GM12878 (cell line): Measurements from ENCODE around the gene MARK4. TPM values are rescaled to one million over a fixed set of nuclear protein-coding genes. Genes with fewer than 3 reads are reported as not detected.

Experiments used
- ATAC-seq: fragments of 200-7000 bp; cut with Tn5 transposase; 3 replicates; pipeline ENCODE4 v1.9.1; 2020; ENCODE audit warnings: mild to moderate bottlenecking, moderate library complexity
- BruUV-seq: library from RNA; stranded (reverse); fragments of 400-500 nt; replicated peaks from 2 replicates; lab custom pipeline; 2021; lab: Mats Ljungman, UMichigan
- CTCF ChIA-PET: fragments of 300-600 bp; sonication (Branson Sonifier 250); formaldehyde crosslinking; extraction: SDS; loops from one replicate; lab custom pipeline; 2021; ENCODE audit warnings: inconsistent platforms; lab: Yijun Ruan, JAX
- POLR2A ChIA-PET: fragments of 350-600 bp; formaldehyde crosslinking; extraction: SDS; loops from one replicate; lab custom pipeline; 2021; ENCODE audit warnings: inconsistent platforms; lab: Charles Lee
- RAD21 ChIA-PET: fragments of 300-600 bp; sonication (Branson Sonifier 250); formaldehyde crosslinking; loops from one replicate; lab custom pipeline; 2023; ENCODE audit warnings: antibody characterized with exemption; ENCODE audit not compliant: unreplicated experiment; lab: Charles Lee
- SMC1A ChIA-PET: fragments of 300-600 bp; sonication (Branson Sonifier 250); formaldehyde crosslinking; loops from one replicate; lab custom pipeline; 2023; ENCODE audit not compliant: unreplicated experiment, uncharacterized antibody; lab: Charles Lee
- DNase-seq: peaks from one replicate; pipeline ENCODE4 v3.0.0-alpha.2; 2011; ENCODE audit warnings: low read depth, low spot score
- FAIRE-seq: peaks from 3 replicates; lab custom pipeline; 2011; peaks lifted over from hg19 to GRCh38; lab: Jason Lieb, UNC
- H2AFZ ChIP-seq: 2 replicates; pipeline ENCODE4 v1.6.0; 2011; ENCODE audit warnings: low read depth, low read length, control low read depth; ENCODE audit not compliant: control insufficient read depth
- H3K27ac ChIP-seq: 2 replicates; pipeline ENCODE4 v1.5.1; 2011; ENCODE audit warnings: control low read depth; ENCODE audit not compliant: control insufficient read depth, insufficient read depth
- H3K27me3 ChIP-seq, 2 experiments: replicated peaks in 1 of 2; 2 replicates each; pipeline versions ENCODE4 v1.6.0 to v1.6.1; 2011; ENCODE audit warnings: low read length in 1 of 2; ENCODE audit not compliant: control insufficient read depth in 2 of 2, insufficient read depth in 2 of 2
- H3K36me3 ChIP-seq, 2 experiments: 2 replicates each; pipeline ENCODE4 v1.5.1; 2011; ENCODE audit warnings: low read length in 1 of 2; ENCODE audit not compliant: control insufficient read depth in 2 of 2, insufficient read depth in 2 of 2
- H3K4me1 ChIP-seq: 2 replicates; pipeline ENCODE4 v1.6.1; 2011; ENCODE audit warnings: mild to moderate bottlenecking, low read length, moderate library complexity, mixed read lengths; ENCODE audit not compliant: control insufficient read depth, insufficient read depth
- H3K4me2 ChIP-seq: 2 replicates; pipeline ENCODE4 v1.6.0; 2011; ENCODE audit warnings: control low read depth; ENCODE audit not compliant: control insufficient read depth, insufficient read depth
- H3K4me3 ChIP-seq: fragments of 200-600 bp; sonication (generic); 2 replicates; pipeline ENCODE4 v1.5.1; 2016
- H3K79me2 ChIP-seq: 2 replicates; pipeline ENCODE4 v1.6.0; 2011; ENCODE audit warnings: low read length; ENCODE audit not compliant: control insufficient read depth, insufficient read depth
- H3K9ac ChIP-seq: 2 replicates; pipeline ENCODE4 v1.8.0; 2011; ENCODE audit warnings: low read length, control low read depth, mixed read lengths; ENCODE audit not compliant: control insufficient read depth, insufficient read depth
- H3K9me3 ChIP-seq: replicated peaks from 3 replicates; pipeline ENCODE4 v1.5.1; 2011; ENCODE audit warnings: mild to moderate bottlenecking, low read length; ENCODE audit not compliant: control insufficient read depth, insufficient read depth
- H4K20me1 ChIP-seq: 2 replicates; pipeline ENCODE4 v1.6.0; 2011; ENCODE audit not compliant: control insufficient read depth, insufficient read depth
- BCL11A ChIP-seq: IDR thresholded peaks from 2 replicates; pipeline ENCODE4 v1.6.1; 2011; ENCODE audit warnings: low read depth, low read length
- KDM1A ChIP-seq: fragments of 200-600 bp; sonication (generic); IDR thresholded peaks from 2 replicates; pipeline ENCODE4 v1.6.1; 2016; ENCODE audit warnings: borderline replicate concordance
- MXI1 ChIP-seq: fragments of 150-350 bp; IDR thresholded peaks from 2 replicates; pipeline ENCODE4 v1.6.1; 2011; ENCODE audit warnings: low read depth, mild to moderate bottlenecking, inconsistent platforms, low read length, improper control_type of control experiment
- PAX8 ChIP-seq: fragments of 450-650 bp; IDR thresholded peaks from 2 replicates; pipeline ENCODE4 v1.6.1; 2017; ENCODE audit warnings: mild to moderate bottlenecking, moderate library complexity
- POLR2AphosphoS5 ChIP-seq: IDR thresholded peaks from 2 replicates; pipeline ENCODE4 v1.6.1; 2011; ENCODE audit warnings: mild to moderate bottlenecking, low read length, inconsistent platforms
- PRDM15 ChIP-seq: fragments of 450-650 bp; formaldehyde crosslinking; IDR thresholded peaks from 2 replicates; pipeline ENCODE4 v1.4.0; 2020; ENCODE audit warnings: mild to moderate bottlenecking, moderate library complexity
- TCF7 ChIP-seq: IDR thresholded peaks from 2 replicates; pipeline ENCODE4 v1.6.1; 2014; ENCODE audit warnings: antibody characterized with exemption, borderline replicate concordance
- WGBS: methylation state at CpG from one replicate; pipeline ENCODE4 v1.1.6; 2016; ENCODE audit warnings: low lambda C conversion rate; ENCODE audit not compliant: insufficient replicate concordance, insufficient coverage; ENCODE audit errors: missing lambda C conversion rate; 5-methylcytosine and 5-hydroxymethylcytosine counted together
- in situ Hi-C: fragments of 300-500 bp; cut with MboI; formaldehyde crosslinking; loops from 9 replicates; pipeline ENCODE4 v1.14.3; 2018; ENCODE audit warnings: mixed read lengths
- intact Hi-C: fragments of 100-400 bp; cut with micrococcal nuclease; formaldehyde crosslinking; loops from one replicate; pipeline ENCODE4 v1.14.2; 2022; ENCODE audit not compliant: unreplicated experiment
- polyA plus RNA-seq, 11 experiments: library from polyadenylated mRNA; depleted of rRNA in 4 of 11; unstranded in 6 of 11; stranded (reverse) in 5 of 11; fragments of >200 nt; fragmentation: Nextera tagmentation in 4 of 11; fragmentation: Illumina TruSeq in 1 of 11; extraction: Ambion mirVana in 4 of 11; extraction: Trizol in 1 of 11; gene quantifications; 1 replicate in 1 of 11; 2 replicates in 10 of 11; pipeline versions ENCODE4 v1.2.1 to v1.2.3, GENCODE V29; 2011 to 2016; ENCODE audit warnings: inconsistent platforms in 2 of 11, missing spikeins in 2 of 11, low read depth in 1 of 11
- total RNA-seq, 4 experiments: library from RNA; depleted of rRNA in 3 of 4; stranded (reverse); fragments of >200 nt in 3 of 4; fragmentation: Illumina TruSeq in 1 of 4; extraction: Trizol in 1 of 4; gene quantifications; 2 replicates each; pipeline versions ENCODE4 v1.2.1 to v1.2.3, GENCODE V29; 2013 to 2021
- TF ChIP-seq, protein P1 (sequence below): fragments of 450-650 bp; IDR thresholded peaks from 2 replicates; pipeline ENCODE4 v1.6.1; 2017; ENCODE audit warnings: low read depth, mild to moderate bottlenecking, moderate library complexity
- TF ChIP-seq, protein P2 (sequence below): fragments of 450-650 bp; IDR thresholded peaks from 2 replicates; pipeline ENCODE4 v1.6.1; 2018; ENCODE audit warnings: mild to moderate bottlenecking, low read depth, moderate library complexity; ENCODE audit not compliant: partially characterized antibody
- TF ChIP-seq, protein P3 (sequence below): fragments of 450-650 bp; IDR thresholded peaks from 2 replicates; pipeline ENCODE4 v1.6.1; 2017; ENCODE audit warnings: mild to moderate bottlenecking, low read depth, inconsistent platforms; ENCODE audit not compliant: poor library complexity, severe bottlenecking

MARK4 gene
- total and polyA plus RNA-seq, 10 of the 15 experiments (the other 5 are each of a cell fraction or from before 2014, with no cell fraction given) = 0.66 to 24.3 (median 5.1) TPM

- TF ChIP-seq MXI1 (no peak), PAX8 (no peak), PRDM15 (no peak), POLR2AphosphoS5 (no peak)
These were observed 35.5 kb upstream of the MARK4 start (continued) for GRCh38 chr19:45215391-45216191.

DNA sequence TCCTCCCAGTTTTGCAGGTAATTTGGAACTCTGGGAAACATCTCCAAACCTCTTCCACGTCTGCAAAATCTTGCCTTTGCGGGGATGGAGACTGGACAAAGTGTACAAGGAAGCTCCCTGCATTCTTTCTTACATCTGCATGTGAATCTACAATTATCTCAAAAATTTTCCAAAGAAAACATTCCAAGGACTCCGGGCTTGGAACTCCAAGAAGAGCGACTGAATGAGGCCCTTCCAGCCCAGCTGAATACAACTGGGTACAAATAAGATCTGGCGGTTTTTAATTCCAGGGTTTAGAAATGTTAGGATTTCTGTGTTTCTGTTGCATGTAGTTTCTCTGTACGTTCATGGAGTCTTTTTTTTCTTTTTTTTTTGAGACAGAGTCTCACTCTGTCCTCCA, 34.4 kb upstream of the MARK4 start:
- Histone ChIP-seq H3K4me1 (no peaks in the 10 kb centered on the region), H3K9me3 (no peaks in the 10 kb centered on the region), H3K79me2 (no peaks in the 10 kb centered on the region), H4K20me1 (no peaks in the 10 kb centered on the region), H3K36me3 (no peaks in the 10 kb centered on the region), H3K9ac (no peak overlapping the region), H2AFZ (no peak overlapping the region), H3K27me3 (peaks cover 2 to 3% of the 10 kb centered on the region in 2 experiments), H3K4me2 (no peak overlapping the region), H3K4me3 (no peak overlapping the region), H3K27ac (no peak overlapping the region)
- no TSS peak for BruUV-seq
- no peak for TF ChIP-seq BCL11A
- TF ChIP-seq, protein P1, sequence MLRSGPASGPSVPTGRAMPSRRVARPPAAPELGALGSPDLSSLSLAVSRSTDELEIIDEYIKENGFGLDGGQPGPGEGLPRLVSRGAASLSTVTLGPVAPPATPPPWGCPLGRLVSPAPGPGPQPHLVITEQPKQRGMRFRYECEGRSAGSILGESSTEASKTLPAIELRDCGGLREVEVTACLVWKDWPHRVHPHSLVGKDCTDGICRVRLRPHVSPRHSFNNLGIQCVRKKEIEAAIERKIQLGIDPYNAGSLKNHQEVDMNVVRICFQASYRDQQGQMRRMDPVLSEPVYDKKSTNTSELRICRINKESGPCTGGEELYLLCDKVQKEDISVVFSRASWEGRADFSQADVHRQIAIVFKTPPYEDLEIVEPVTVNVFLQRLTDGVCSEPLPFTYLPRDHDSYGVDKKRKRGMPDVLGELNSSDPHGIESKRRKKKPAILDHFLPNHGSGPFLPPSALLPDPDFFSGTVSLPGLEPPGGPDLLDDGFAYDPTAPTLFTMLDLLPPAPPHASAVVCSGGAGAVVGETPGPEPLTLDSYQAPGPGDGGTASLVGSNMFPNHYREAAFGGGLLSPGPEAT = no peak
- TF ChIP-seq, protein P2, sequence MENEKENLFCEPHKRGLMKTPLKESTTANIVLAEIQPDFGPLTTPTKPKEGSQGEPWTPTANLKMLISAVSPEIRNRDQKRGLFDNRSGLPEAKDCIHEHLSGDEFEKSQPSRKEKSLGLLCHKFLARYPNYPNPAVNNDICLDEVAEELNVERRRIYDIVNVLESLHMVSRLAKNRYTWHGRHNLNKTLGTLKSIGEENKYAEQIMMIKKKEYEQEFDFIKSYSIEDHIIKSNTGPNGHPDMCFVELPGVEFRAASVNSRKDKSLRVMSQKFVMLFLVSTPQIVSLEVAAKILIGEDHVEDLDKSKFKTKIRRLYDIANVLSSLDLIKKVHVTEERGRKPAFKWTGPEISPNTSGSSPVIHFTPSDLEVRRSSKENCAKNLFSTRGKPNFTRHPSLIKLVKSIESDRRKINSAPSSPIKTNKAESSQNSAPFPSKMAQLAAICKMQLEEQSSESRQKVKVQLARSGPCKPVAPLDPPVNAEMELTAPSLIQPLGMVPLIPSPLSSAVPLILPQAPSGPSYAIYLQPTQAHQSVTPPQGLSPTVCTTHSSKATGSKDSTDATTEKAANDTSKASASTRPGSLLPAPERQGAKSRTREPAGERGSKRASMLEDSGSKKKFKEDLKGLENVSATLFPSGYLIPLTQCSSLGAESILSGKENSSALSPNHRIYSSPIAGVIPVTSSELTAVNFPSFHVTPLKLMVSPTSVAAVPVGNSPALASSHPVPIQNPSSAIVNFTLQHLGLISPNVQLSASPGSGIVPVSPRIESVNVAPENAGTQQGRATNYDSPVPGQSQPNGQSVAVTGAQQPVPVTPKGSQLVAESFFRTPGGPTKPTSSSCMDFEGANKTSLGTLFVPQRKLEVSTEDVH = no peak
- TF ChIP-seq, protein P3, sequence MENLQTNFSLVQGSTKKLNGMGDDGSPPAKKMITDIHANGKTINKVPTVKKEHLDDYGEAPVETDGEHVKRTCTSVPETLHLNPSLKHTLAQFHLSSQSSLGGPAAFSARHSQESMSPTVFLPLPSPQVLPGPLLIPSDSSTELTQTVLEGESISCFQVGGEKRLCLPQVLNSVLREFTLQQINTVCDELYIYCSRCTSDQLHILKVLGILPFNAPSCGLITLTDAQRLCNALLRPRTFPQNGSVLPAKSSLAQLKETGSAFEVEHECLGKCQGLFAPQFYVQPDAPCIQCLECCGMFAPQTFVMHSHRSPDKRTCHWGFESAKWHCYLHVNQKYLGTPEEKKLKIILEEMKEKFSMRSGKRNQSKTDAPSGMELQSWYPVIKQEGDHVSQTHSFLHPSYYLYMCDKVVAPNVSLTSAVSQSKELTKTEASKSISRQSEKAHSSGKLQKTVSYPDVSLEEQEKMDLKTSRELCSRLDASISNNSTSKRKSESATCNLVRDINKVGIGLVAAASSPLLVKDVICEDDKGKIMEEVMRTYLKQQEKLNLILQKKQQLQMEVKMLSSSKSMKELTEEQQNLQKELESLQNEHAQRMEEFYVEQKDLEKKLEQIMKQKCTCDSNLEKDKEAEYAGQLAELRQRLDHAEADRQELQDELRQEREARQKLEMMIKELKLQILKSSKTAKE = no peak
- TF ChIP-seq TCF7 = no peak
- TF ChIP-seq KDM1A = no peak
- ChIA-PET POLR2A (no interaction called here), SMC1A (no interaction called here), RAD21 (no interaction called here), CTCF (no interaction called here)
- intact Hi-C loops (no loop called here), in situ Hi-C loops (no loop called here)
- no peak for FAIRE-seq
- DNase-seq = no peak
- ATAC-seq = no peak
- WGBS = 49% methylated on average over 6 of the region's 6 CpGs
